K562 (cell line): ENCODE data around the gene FCSK. TPM values are rescaled to one million over a fixed set of nuclear protein-coding genes. Genes with fewer than 3 reads are reported as not detected.

Experiments used
- BRD4 ChIP-seq: fragments of 200-600 bp; sonication (generic); IDR thresholded peaks from 2 replicates; pipeline ENCODE4 v1.6.1; 2017; ENCODE audit warnings: inconsistent platforms
- EWSR1 ChIP-seq: fragments of 450-650 bp; IDR thresholded peaks from 2 replicates; pipeline ENCODE4 v1.6.1; 2018; ENCODE audit warnings: borderline replicate concordance, mild to moderate bottlenecking, low read depth, moderate library complexity; ENCODE audit not compliant: partially characterized antibody
- HDAC8 ChIP-seq: fragments of 450-650 bp; IDR thresholded peaks from 2 replicates; pipeline ENCODE4 v1.6.1; 2016; ENCODE audit warnings: mild to moderate bottlenecking, missing genetic modification characterization, moderate library complexity, missing compliant biosample characterization
- HMGN3 ChIP-seq: IDR thresholded peaks from 2 replicates; pipeline ENCODE4 v1.6.1; 2011; ENCODE audit warnings: borderline replicate concordance, low read depth, mild to moderate bottlenecking, mixed read lengths, low read length; ENCODE audit not compliant: insufficient read length; ENCODE audit errors: extremely low read depth
- IRF2 ChIP-seq: sonication (generic); formaldehyde crosslinking; IDR thresholded peaks from 2 replicates; pipeline ENCODE4 v1.8.1; 2022; ENCODE audit warnings: mild to moderate bottlenecking, missing genetic modification reagents
- MED1 ChIP-seq: sonication (generic); formaldehyde crosslinking; IDR thresholded peaks from 2 replicates; pipeline ENCODE4 v1.8.1; 2023; ENCODE audit warnings: missing genetic modification reagents, borderline replicate concordance
- NFATC3 ChIP-seq: fragments of 450-650 bp; IDR thresholded peaks from 2 replicates; pipeline ENCODE4 v1.6.1; 2017; ENCODE audit warnings: mild to moderate bottlenecking
- NRF1 ChIP-seq, 2 experiments: fragments of 450-650 bp; IDR thresholded peaks in 1 of 2; conservative IDR thresholded peaks in 1 of 2; 2 replicates each; pipeline ENCODE4 v1.6.1; 2014; ENCODE audit warnings: mild to moderate bottlenecking in 2 of 2
- POLR2AphosphoS5 ChIP-seq: IDR thresholded peaks from 2 replicates; pipeline ENCODE4 v1.6.1; 2011; ENCODE audit warnings: mild to moderate bottlenecking, low read depth, low read length, moderate library complexity; ENCODE audit not compliant: control insufficient read depth, insufficient read depth
- POLR2B ChIP-seq: fragments of 450-650 bp; IDR thresholded peaks from 2 replicates; pipeline ENCODE4 v1.6.1; 2018; ENCODE audit warnings: low read depth; ENCODE audit not compliant: partially characterized antibody
- PTTG1 ChIP-seq: fragments of 450-650 bp; IDR thresholded peaks from 2 replicates; pipeline ENCODE4 v1.6.1; 2016; ENCODE audit warnings: low read depth, mild to moderate bottlenecking, missing genetic modification characterization, missing compliant biosample characterization
- ZNF140 ChIP-seq: fragments of 250-450 bp; sonication (Bioruptor Pico); IDR thresholded peaks from 2 replicates; pipeline ENCODE4 v1.8.0; 2021; ENCODE audit warnings: moderate library complexity, mild to moderate bottlenecking, inconsistent platforms
- ZNF174 ChIP-seq: fragments of 250-450 bp; sonication (Bioruptor Pico); IDR thresholded peaks from 2 replicates; pipeline ENCODE4 v1.4.0; 2020; ENCODE audit warnings: mild to moderate bottlenecking
- ZNF197 ChIP-seq: fragments of 200-800 bp; sonication (Bioruptor generic); IDR thresholded peaks from 2 replicates; pipeline ENCODE4 v1.6.1; 2016; ENCODE audit warnings: low read depth, missing genetic modification characterization, missing compliant biosample characterization
- ZNF311 ChIP-seq: fragments of 250-450 bp; sonication (Bioruptor Pico); IDR thresholded peaks from 2 replicates; pipeline ENCODE4 v1.4.0; 2020; ENCODE audit warnings: mild to moderate bottlenecking, moderate library complexity
- ZNF830 ChIP-seq: fragments of 250-450 bp; sonication (Bioruptor Pico); IDR thresholded peaks from 2 replicates; pipeline ENCODE4 v1.5.0; 2021; ENCODE audit warnings: mild to moderate bottlenecking
- polyA plus RNA-seq, 8 experiments: library from polyadenylated mRNA; depleted of rRNA in 4 of 8; stranded (reverse) in 5 of 8; unstranded in 3 of 8; fragments of >200 nt; fragmentation: Nextera tagmentation in 2 of 8; fragmentation: Illumina TruSeq in 1 of 8; extraction: Ambion mirVana in 2 of 8; extraction: Trizol in 1 of 8; gene quantifications; 2 replicates each; pipeline versions ENCODE4 v1.2.1 to v1.2.3, GENCODE V29; 2011 to 2014; ENCODE audit warnings: inconsistent platforms in 1 of 8, missing spikeins in 1 of 8
- total RNA-seq, 7 experiments: library from RNA; depleted of rRNA in 6 of 7; stranded (reverse); fragments of >200 nt in 6 of 7; fragmentation: Illumina TruSeq in 2 of 7; extraction: Trizol in 2 of 7; gene quantifications; 2 replicates each; pipeline versions ENCODE4 v1.2.1 to v1.2.3, GENCODE V29; 2011 to 2021; ENCODE audit warnings: low replicate concordance in 1 of 7
- TF ChIP-seq, protein P1 (sequence below), 2 experiments: fragments of 450-650 bp in 1 of 2; IDR thresholded peaks; 2 replicates each; pipeline ENCODE4 v1.6.1; 2011 to 2017; ENCODE audit warnings: low read depth in 2 of 2, antibody characterized with exemption in 1 of 2, borderline replicate concordance in 1 of 2, low read length in 1 of 2, mild to moderate bottlenecking in 1 of 2, mixed read lengths in 1 of 2; ENCODE audit not compliant: control insufficient read depth in 1 of 2
- TF ChIP-seq, protein P2 (sequence below): fragments of 250-450 bp; sonication (Bioruptor Pico); IDR thresholded peaks from 2 replicates; pipeline ENCODE4 v1.5.0; 2020; ENCODE audit warnings: mild to moderate bottlenecking, borderline replicate concordance
- TF ChIP-seq, protein P3 (sequence below): fragments of 250-450 bp; sonication (Bioruptor Pico); IDR thresholded peaks from 2 replicates; pipeline ENCODE4 v1.8.0; 2021; ENCODE audit warnings: mild to moderate bottlenecking, moderate library complexity
- TF ChIP-seq, protein P4 (sequence below): fragments of 450-650 bp; IDR thresholded peaks from 2 replicates; pipeline ENCODE4 v1.6.1; 2017; ENCODE audit warnings: mild to moderate bottlenecking, moderate library complexity

The FCSK gene
- total and polyA plus RNA-seq, 9 of the 15 experiments (the other 6 are each of a cell fraction or from before 2014, with no cell fraction given) = 0.92 to 18.6 (median 8.3) TPM

DNA sequence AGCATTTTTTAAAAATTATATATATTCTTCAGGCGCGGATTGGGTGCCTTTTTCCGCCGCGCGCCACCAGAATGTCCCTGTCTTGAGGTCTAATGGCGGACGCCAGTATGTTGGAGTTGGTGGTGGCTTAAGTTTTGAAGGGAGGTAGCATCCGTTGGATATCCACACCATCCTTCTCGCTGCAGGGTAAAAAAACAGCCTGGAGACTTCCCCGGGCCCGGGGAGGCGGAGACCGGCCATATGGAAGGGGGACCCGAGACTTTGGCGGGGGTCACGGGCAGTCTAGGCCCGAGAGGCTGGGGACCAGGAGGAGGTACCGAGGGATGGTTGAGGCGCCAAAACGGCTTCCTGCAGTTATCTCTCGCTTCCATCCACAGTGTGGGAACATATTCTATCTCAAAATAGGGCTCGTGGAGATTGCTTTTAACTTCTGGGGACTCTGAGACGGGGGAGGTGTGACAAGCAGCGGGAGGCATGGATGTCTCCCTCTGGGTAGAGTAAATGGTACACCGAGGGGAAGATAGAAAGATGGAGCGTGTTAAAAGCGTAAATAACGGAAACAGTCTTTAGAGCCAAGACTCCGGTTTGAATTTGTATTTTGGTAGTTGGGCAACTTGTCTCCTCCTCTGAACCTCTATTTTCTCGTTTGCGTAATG, 69.5 kb downstream of the FCSK start, which contains the start of gene SF3B3 (continued):
- TF ChIP-seq NFATC3 = 0 out of 2 replicates have a peak, but pooled peaks have one; percentile 81
- TF ChIP-seq HMGN3 = no peak
- TF ChIP-seq, protein P1, sequence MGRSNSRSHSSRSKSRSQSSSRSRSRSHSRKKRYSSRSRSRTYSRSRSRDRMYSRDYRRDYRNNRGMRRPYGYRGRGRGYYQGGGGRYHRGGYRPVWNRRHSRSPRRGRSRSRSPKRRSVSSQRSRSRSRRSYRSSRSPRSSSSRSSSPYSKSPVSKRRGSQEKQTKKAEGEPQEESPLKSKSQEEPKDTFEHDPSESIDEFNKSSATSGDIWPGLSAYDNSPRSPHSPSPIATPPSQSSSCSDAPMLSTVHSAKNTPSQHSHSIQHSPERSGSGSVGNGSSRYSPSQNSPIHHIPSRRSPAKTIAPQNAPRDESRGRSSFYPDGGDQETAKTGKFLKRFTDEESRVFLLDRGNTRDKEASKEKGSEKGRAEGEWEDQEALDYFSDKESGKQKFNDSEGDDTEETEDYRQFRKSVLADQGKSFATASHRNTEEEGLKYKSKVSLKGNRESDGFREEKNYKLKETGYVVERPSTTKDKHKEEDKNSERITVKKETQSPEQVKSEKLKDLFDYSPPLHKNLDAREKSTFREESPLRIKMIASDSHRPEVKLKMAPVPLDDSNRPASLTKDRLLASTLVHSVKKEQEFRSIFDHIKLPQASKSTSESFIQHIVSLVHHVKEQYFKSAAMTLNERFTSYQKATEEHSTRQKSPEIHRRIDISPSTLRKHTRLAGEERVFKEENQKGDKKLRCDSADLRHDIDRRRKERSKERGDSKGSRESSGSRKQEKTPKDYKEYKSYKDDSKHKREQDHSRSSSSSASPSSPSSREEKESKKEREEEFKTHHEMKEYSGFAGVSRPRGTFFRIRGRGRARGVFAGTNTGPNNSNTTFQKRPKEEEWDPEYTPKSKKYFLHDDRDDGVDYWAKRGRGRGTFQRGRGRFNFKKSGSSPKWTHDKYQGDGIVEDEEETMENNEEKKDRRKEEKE (IDR thresholded peaks at IDR 0.05; ENCODE audit: borderline replicate concordance in 1 of 2, control insufficient read depth in 1 of 2, low read depth in 2 of 2, low read length in 1 of 2) = no peak
- no peak for TF ChIP-seq ZNF174
- TF ChIP-seq EWSR1 = no peak
- TF ChIP-seq, protein P2, sequence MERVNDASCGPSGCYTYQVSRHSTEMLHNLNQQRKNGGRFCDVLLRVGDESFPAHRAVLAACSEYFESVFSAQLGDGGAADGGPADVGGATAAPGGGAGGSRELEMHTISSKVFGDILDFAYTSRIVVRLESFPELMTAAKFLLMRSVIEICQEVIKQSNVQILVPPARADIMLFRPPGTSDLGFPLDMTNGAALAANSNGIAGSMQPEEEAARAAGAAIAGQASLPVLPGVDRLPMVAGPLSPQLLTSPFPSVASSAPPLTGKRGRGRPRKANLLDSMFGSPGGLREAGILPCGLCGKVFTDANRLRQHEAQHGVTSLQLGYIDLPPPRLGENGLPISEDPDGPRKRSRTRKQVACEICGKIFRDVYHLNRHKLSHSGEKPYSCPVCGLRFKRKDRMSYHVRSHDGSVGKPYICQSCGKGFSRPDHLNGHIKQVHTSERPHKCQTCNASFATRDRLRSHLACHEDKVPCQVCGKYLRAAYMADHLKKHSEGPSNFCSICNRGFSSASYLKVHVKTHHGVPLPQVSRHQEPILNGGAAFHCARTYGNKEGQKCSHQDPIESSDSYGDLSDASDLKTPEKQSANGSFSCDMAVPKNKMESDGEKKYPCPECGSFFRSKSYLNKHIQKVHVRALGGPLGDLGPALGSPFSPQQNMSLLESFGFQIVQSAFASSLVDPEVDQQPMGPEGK = no peak
- TF ChIP-seq, protein P3, sequence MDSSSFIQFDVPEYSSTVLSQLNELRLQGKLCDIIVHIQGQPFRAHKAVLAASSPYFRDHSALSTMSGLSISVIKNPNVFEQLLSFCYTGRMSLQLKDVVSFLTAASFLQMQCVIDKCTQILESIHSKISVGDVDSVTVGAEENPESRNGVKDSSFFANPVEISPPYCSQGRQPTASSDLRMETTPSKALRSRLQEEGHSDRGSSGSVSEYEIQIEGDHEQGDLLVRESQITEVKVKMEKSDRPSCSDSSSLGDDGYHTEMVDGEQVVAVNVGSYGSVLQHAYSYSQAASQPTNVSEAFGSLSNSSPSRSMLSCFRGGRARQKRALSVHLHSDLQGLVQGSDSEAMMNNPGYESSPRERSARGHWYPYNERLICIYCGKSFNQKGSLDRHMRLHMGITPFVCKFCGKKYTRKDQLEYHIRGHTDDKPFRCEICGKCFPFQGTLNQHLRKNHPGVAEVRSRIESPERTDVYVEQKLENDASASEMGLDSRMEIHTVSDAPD (CRISPR knock-in tag) = no peak
- TF ChIP-seq ZNF830 (CRISPR knock-in tag) = peak; percentile 88; the same call in 1 of the 2 replicates
- no peak for TF ChIP-seq ZNF311
- TF ChIP-seq POLR2AphosphoS5 = peak; percentile 84
- no peak for TF ChIP-seq IRF2 (CRISPR knock-in tag)
- no peak for TF ChIP-seq MED1 (CRISPR knock-in tag)
- TF ChIP-seq POLR2B = peak; percentile 82
- TF ChIP-seq ZNF140 = no peak
- no peak for TF ChIP-seq PTTG1 (tag)
- TF ChIP-seq NRF1 (conservative IDR thresholded peaks at IDR 0.05 in 1 of 2, IDR thresholded peaks at IDR 0.05 in 1 of 2) = 0 out of 4 replicates have a peak, but pooled peaks of 1 of the 2 experiments have one; percentile 8
- no peak for TF ChIP-seq HDAC8 (tag)
- peak; percentile 27; the same call in 1 of the 2 replicates for TF ChIP-seq ZNF197 (CRISPR knock-in tag)
- peak; percentile 100 for TF ChIP-seq BRD4
- TF ChIP-seq, protein P4, sequence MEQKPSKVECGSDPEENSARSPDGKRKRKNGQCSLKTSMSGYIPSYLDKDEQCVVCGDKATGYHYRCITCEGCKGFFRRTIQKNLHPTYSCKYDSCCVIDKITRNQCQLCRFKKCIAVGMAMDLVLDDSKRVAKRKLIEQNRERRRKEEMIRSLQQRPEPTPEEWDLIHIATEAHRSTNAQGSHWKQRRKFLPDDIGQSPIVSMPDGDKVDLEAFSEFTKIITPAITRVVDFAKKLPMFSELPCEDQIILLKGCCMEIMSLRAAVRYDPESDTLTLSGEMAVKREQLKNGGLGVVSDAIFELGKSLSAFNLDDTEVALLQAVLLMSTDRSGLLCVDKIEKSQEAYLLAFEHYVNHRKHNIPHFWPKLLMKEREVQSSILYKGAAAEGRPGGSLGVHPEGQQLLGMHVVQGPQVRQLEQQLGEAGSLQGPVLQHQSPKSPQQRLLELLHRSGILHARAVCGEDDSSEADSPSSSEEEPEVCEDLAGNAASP = no peak
